VCaP (cell line): ENCODE results near the gene DDIAS.

Source experiments
- H3K27ac ChIP-seq: fragments of 450-650 bp; 2 replicates; pipeline ENCODE4 v1.5.1; 2017
- CTCF ChIP-seq: fragments of 450-650 bp; conservative IDR thresholded peaks from 2 replicates; pipeline ENCODE4 v1.5.1; 2017; ENCODE audit warnings: mild to moderate bottlenecking, moderate library complexity

The DDIAS gene

DNA sequence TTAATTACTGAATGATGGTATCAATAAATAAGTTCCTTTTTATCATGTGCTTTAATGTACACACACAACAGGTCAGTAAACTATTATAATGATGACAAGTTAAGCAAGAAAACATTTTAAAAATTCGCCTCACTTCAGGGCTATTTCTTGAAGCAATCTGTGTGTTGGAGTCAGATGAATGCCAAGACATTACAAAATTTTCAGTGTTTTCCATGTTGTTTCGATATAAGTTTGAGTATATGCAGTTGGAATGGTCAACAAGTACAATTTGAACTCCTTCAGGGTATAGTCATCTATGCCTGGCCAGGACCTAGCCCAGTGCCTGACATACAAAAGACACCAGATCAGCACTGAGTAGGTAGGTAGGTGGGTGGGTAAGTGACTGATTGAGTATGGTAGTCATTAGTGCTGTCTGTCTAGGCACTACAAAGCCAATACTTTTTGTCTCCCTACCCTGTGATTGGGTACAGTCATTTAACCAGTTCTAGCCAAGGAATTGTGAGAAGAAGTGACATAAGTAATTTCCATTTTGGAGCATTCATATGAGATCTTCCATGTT is 8.8 kb upstream of the DDIAS start:
- H3K27ac ChIP-seq: no peak overlapping the region
- no peak for TF ChIP-seq CTCF

GRCh38 chr11:82895437-82896091 is 6.0 kb upstream of the DDIAS start:
- H3K27ac ChIP-seq: no peak overlapping the region
- no peak for TF ChIP-seq CTCF

- no peak for TF ChIP-seq CTCF
- H3K27ac ChIP-seq: no peak overlapping the region
These were observed 5.4 kb upstream of the DDIAS start for GRCh38 chr11:82896183-82896582.

DNA sequence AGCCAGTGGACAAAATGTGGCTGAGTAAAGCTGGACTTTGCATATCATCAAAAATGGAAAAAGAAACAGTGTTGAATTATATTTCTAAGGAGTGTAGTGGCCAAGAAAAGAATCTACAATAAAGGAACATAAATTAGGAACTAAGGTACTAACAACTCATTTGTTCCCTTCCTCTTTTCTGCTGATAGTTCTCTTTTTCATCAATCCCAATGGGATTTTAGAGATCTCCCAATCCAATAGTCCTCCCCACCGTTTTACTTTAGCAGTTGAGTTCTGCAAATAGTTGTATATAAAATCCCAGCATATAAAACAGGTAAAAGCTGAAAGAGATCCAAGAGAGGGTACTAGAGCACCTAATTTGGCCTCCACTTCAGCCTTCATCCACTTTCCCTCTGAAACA is 3.3 kb upstream of the DDIAS start:
- H3K27ac ChIP-seq: no peak overlapping the region
- TF ChIP-seq CTCF: no peak

GRCh38 chr11:82899186-82899820 is 2.2 kb upstream of the DDIAS start:
- peak overlapping the region; percentile 83 for H3K27ac ChIP-seq
- no peak for TF ChIP-seq CTCF

DNA sequence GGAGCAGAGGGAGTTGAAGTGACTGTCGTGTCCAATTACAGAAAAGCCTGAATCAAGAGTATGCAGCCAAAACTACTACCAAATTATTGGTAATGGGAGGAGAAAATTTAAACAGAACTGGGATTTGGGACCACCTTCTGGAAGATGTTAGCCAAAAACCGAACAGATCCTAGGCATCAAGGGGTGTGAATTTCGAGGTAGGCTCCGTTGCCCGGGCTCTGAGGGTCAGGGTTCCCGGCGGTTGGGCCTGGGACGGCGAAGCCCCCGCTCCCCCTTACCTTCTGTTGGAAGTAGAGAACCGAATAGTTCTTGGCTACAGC is 1.6 kb upstream of the DDIAS start:
- peak overlapping the region; percentile 83 for H3K27ac ChIP-seq
- TF ChIP-seq CTCF: no peak

- no peak for TF ChIP-seq CTCF
- peak within 1 kb of the TSS; percentile 83 for H3K27ac ChIP-seq
These were observed 1.0 kb upstream of the DDIAS start, which contains the start of gene PRCP for GRCh38 chr11:82900277-82901164. Gene PRCP, minus strand, starts transcription at chr11:82900430. Its CDS starts 28 bp downstream, at chr11:82900402.
